Pancreas (tissue), 10 donors: ENCODE measurements around the gene SOBP. TPM values are rescaled to one million over a fixed set of nuclear protein-coding genes. Genes with fewer than 3 reads are reported as not detected.

Experiments
- ATAC-seq, 4 donors: fragments of 200-7000 bp; cut with Tn5 transposase; one replicate each; pipeline versions ENCODE4 v1.8.0 to v1.9.1; 2020; ENCODE audit warnings: mild to moderate bottlenecking in 4 of 4, moderate library complexity in 4 of 4
- DNase-seq, 6 donors: peaks; one replicate each; pipeline ENCODE4 v3.0.0-alpha.2; 2020
- FAIRE-seq: peaks from 2 replicates; lab custom pipeline; 2012; peaks lifted over from hg19 to GRCh38; lab: Jason Lieb, UNC
- H3K27ac ChIP-seq, 4 donors: fragments of 200-600 bp; sonication (generic); 1 replicate in 3 of 4; 2 replicates in 1 of 4; pipeline versions ENCODE4 v1.5.0 to v1.8.0; 2020
- H3K27me3 ChIP-seq, 4 donors: fragments of 200-600 bp; one replicate each; pipeline ENCODE4 v1.8.0; 2021
- H3K36me3 ChIP-seq, 3 donors: fragments of 200-600 bp; sonication (generic) in 1 of 3; one replicate each; pipeline versions ENCODE4 v1.5.0 to v1.8.0; 2020 to 2021
- H3K4me1 ChIP-seq, 3 donors: fragments of 200-600 bp; one replicate each; pipeline ENCODE4 v1.8.0; 2021
- H3K4me3 ChIP-seq, 4 donors: fragments of 200-600 bp; sonication (generic) in 2 of 4; one replicate each; pipeline versions ENCODE4 v1.5.0 to v1.8.0; 2020 to 2021
- H3K9me3 ChIP-seq, 4 donors: fragments of 200-600 bp; one replicate each; pipeline ENCODE4 v1.8.0; 2021
- CTCF ChIP-seq, 4 donors: fragments of 200-600 bp; sonication (generic) in 3 of 4; IDR thresholded peaks; one replicate each; pipeline versions ENCODE4 v1.5.0 to v1.8.0; 2021; ENCODE audit warnings: antibody characterized with exemption in 4 of 4
- WGBS, 2 donors: extraction: QIAGEN DNeasy Blood & Tissue Kit; methylation state at CpG; one replicate each; pipeline ENCODE4 v1.1.7; 2013; 5-methylcytosine and 5-hydroxymethylcytosine counted together
- intact Hi-C, 3 donors: fragments of 100-400 bp; cut with DNase I; formaldehyde crosslinking; loops; one replicate each; pipeline versions ENCODE4 v1.11.1 to v1.14.2; 2022
- polyA plus RNA-seq, 2 donors: library from polyadenylated mRNA; stranded (reverse); fragments of 200-250 nt; gene quantifications; one replicate each; pipeline ENCODE4 v1.2.3, GENCODE V29; 2013
- total RNA-seq, 6 donors: library from RNA; stranded (reverse); fragmentation: NEBNext Ultra II Directional in 4 of 6; extraction: Animal tissue kit (Norgen Biotek cat#: 25700) in 4 of 6; gene quantifications; one replicate each; pipeline versions ENCODE4 v1.2.1 to v1.2.4, GENCODE V29; 2021 to 2023
- donor health status: healthy with polysubstance abuse.
- donor health status: DM: no; HTN: no; CAD: no; lungs with moderate emphysema.
- donor health status: DM: no; HTN: no; CAD: no.
- donor health status: control.
- donor health status: control.
- donor health status: Bipolar disorder and iron deficiency.
- donor health status: DM: yes; HTN: yes; CAD: no.
- donor health status: DM: no; HTN: no; CAD: no.
- donor health status: DM: no; HTN: no; CAD: no.
- donor health status: DM: yes; HTN: yes; CAD: no.

SOBP gene
- total and polyA plus RNA-seq, 8 donors = 1.1 to 3.5 (median 2.0) TPM

- H3K27ac ChIP-seq = no peak overlapping the region
Measured at GRCh38 chr6:107658920-107659865, 169.3 kb downstream of the SOBP start.

GRCh38 chr6:107660839-107661238 is 170.9 kb downstream of the SOBP start:
- intact Hi-C loops = no loop called here
- peak; percentile 71 to 84 (median 72) for ATAC-seq

More at GRCh38 chr6:107658920-107659865, 169.3 kb downstream of the SOBP start:
- H3K36me3 ChIP-seq = no peaks in the 10 kb centered on the region
- DNase-seq = no peak
- intact Hi-C loops = no loop called here
- no peaks in the 10 kb centered on the region for H3K27me3 ChIP-seq
- H3K9me3 ChIP-seq = no peaks in the 10 kb centered on the region
- WGBS, 2 donors = 79 to 82% methylated on average over 18 of the region's 18 CpGs
- no peak for FAIRE-seq
- TF ChIP-seq CTCF (IDR thresholded peaks at IDR 0.05) = no peak
- H3K4me3 ChIP-seq = no peak overlapping the region
- ATAC-seq = no peak
- peaks cover 0 to 18% (median 9%) of the 10 kb centered on the region in 3 donors for H3K4me1 ChIP-seq

GRCh38 chr6:107661291-107661690 is 171.4 kb downstream of the SOBP start:
- H3K27me3 ChIP-seq = no peaks in the 10 kb centered on the region
- peaks cover 0 to 22% (median 9%) of the 10 kb centered on the region in 3 donors for H3K4me1 ChIP-seq
- H3K36me3 ChIP-seq = no peaks in the 10 kb centered on the region
- no peak for TF ChIP-seq CTCF (IDR thresholded peaks at IDR 0.05)
- DNase-seq (peak in 4 of 6 donors; percentile 39 to 57 (median 48)), ATAC-seq (peak; percentile 74 to 84 (median 80)), FAIRE-seq (no peak)
- no peak overlapping the region for H3K4me3 ChIP-seq
- 37 to 43% methylated on average over 7 of the region's 7 CpGs for WGBS, 2 donors
- peak overlapping the region in 3 of 4 donors; percentile 33 to 67 (median 50) for H3K27ac ChIP-seq
- no peaks in the 10 kb centered on the region for H3K9me3 ChIP-seq
- intact Hi-C loops = no loop called here

More at GRCh38 chr6:107660839-107661238, 170.9 kb downstream of the SOBP start:
- no peak for FAIRE-seq
- Histone ChIP-seq H3K4me1 (peaks cover 0 to 18% (median 9%) of the 10 kb centered on the region in 3 donors), H3K4me3 (no peak overlapping the region), H3K9me3 (no peaks in the 10 kb centered on the region), H3K27me3 (no peaks in the 10 kb centered on the region), H3K27ac (peak overlapping the region in 3 of 4 donors; percentile 33 to 67 (median 50)), H3K36me3 (no peaks in the 10 kb centered on the region)
- TF ChIP-seq CTCF (IDR thresholded peaks at IDR 0.05) = no peak
- WGBS, 2 donors = 27 to 32% methylated on average over 11 of the region's 11 CpGs
- DNase-seq = peak in 4 of 6 donors; percentile 23 to 58 (median 48)

- no peak for DNase-seq
- 72 to 90% methylated on average over 4 of the region's 4 CpGs for WGBS, 2 donors
- no peak for ATAC-seq
Measured at GRCh38 chr6:107662333-107662732, 172.4 kb downstream of the SOBP start.

More at GRCh38 chr6:107662333-107662732, 172.4 kb downstream of the SOBP start:
- FAIRE-seq = no peak
- Histone ChIP-seq H3K9me3 (no peaks in the 10 kb centered on the region), H3K4me3 (no peak overlapping the region), H3K27ac (peak overlapping the region in 2 of 4 donors; percentile 50 to 67), H3K27me3 (no peaks in the 10 kb centered on the region), H3K36me3 (no peaks in the 10 kb centered on the region), H3K4me1 (peaks cover 0 to 21% (median 9%) of the 10 kb centered on the region in 3 donors)
- intact Hi-C loops = no loop called here
- no peak for TF ChIP-seq CTCF (IDR thresholded peaks at IDR 0.05)
